Measurements from ENCODE around the gene SMC1B. TPM values are rescaled to one million over a fixed set of nuclear protein-coding genes. Genes with fewer than 3 reads are reported as not detected.

The SMC1B gene
- total and polyA plus RNA-seq, 4 donors = 0.01 to 0.04 TPM; not detected in 2

GRCh38 chr22:45446216-45446615 lies 32.8 kb upstream of the SMC1B start:
- H3K27ac ChIP-seq (ENCODE audit: low read depth in 1 of 2, low read length in 1 of 2) = no peak overlapping the region
- H3K9me3 ChIP-seq (ENCODE audit: control insufficient read depth in 4 of 4, insufficient read depth in 3 of 4, low read length in 3 of 4) = peaks cover 0 to 2% (median 0%) of the 10 kb centered on the region in 4 donors
- no peak overlapping the region for H3K9ac ChIP-seq (ENCODE audit: insufficient read depth in 1 of 2, low read length in 2 of 2)
- H3K4me3 ChIP-seq = no peak overlapping the region
- H3K27me3 ChIP-seq (ENCODE audit: control insufficient read depth in 3 of 3, insufficient read depth in 3 of 3, low read length in 2 of 3) = no peaks in the 10 kb centered on the region
- DNase-seq (no peak), ATAC-seq (ENCODE audit: insufficient read depth, low FRiP score) (no peak)
- WGBS, 2 donors = 87 to 88% methylated on average over 5 of the region's 5 CpGs
- TF ChIP-seq, protein P1, sequence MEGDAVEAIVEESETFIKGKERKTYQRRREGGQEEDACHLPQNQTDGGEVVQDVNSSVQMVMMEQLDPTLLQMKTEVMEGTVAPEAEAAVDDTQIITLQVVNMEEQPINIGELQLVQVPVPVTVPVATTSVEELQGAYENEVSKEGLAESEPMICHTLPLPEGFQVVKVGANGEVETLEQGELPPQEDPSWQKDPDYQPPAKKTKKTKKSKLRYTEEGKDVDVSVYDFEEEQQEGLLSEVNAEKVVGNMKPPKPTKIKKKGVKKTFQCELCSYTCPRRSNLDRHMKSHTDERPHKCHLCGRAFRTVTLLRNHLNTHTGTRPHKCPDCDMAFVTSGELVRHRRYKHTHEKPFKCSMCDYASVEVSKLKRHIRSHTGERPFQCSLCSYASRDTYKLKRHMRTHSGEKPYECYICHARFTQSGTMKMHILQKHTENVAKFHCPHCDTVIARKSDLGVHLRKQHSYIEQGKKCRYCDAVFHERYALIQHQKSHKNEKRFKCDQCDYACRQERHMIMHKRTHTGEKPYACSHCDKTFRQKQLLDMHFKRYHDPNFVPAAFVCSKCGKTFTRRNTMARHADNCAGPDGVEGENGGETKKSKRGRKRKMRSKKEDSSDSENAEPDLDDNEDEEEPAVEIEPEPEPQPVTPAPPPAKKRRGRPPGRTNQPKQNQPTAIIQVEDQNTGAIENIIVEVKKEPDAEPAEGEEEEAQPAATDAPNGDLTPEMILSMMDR (IDR thresholded peaks at IDR 0.05; ENCODE audit: control extremely low read depth, extremely low read depth) = no peak
- H3K4me1 ChIP-seq (ENCODE audit: control insufficient read depth in 5 of 5, insufficient read depth in 5 of 5, low read length in 5 of 5) = peaks cover 0 to 28% (median 9%) of the 10 kb centered on the region in 5 donors
- H3K36me3 ChIP-seq (ENCODE audit: control insufficient read depth in 4 of 4, insufficient read depth in 4 of 4, low read length in 4 of 4) = no peaks in the 10 kb centered on the region

DNA sequence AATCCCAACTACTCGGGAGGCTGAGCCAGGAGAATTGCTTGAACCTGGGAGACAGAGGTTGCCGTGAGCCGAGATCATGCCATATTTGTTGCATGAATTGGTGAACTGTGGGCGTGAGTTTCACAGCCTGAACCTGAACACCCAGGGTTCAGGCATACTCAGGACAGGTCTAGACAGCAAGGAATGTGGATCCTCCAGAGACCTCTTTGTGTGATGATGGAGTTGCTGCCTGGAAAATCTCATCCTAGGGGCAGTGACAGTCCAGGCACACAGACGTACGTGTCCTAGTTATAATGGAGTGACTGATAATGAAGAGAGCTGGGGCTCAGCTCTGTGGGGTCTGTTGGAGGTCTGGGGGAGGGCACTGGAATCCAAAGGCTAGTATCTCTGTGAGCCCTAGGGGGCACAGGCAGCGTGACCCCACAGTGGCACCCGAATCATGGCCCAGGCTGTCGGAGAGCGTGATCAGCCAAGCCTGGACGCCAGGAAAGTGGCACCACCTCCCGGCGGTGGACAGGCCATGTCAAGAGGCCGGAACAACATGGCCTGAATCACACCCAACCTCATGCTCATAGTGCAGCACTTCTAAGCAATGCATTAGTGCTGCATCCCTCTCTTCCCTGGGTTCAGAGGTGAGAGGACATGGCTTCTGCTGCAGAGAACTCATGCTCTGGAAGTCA lies 31.8 kb upstream of the SMC1B start:
- peaks cover 0 to 2% (median 0%) of the 10 kb centered on the region in 4 donors for H3K9me3 ChIP-seq (ENCODE audit: control insufficient read depth in 4 of 4, insufficient read depth in 3 of 4, low read length in 3 of 4)
- peaks cover 0 to 25% (median 5%) of the 10 kb centered on the region in 5 donors for H3K4me1 ChIP-seq (ENCODE audit: control insufficient read depth in 5 of 5, insufficient read depth in 5 of 5, low read length in 5 of 5)
- no peak overlapping the region for H3K9ac ChIP-seq (ENCODE audit: insufficient read depth in 1 of 2, low read length in 2 of 2)
- no peak for ATAC-seq (ENCODE audit: insufficient read depth, low FRiP score)
- 87 to 88% methylated on average over 14 of the region's 14 CpGs for WGBS, 2 donors
- DNase-seq = no peak
- H3K27ac ChIP-seq (ENCODE audit: low read depth in 1 of 2, low read length in 1 of 2) = no peak overlapping the region
- no peaks in the 10 kb centered on the region for H3K27me3 ChIP-seq (ENCODE audit: control insufficient read depth in 3 of 3, insufficient read depth in 3 of 3, low read length in 2 of 3)
- no peak overlapping the region for H3K4me3 ChIP-seq
- TF ChIP-seq, protein P1 (IDR thresholded peaks at IDR 0.05; ENCODE audit: control extremely low read depth, extremely low read depth) = no peak
- H3K36me3 ChIP-seq (ENCODE audit: control insufficient read depth in 4 of 4, insufficient read depth in 4 of 4, low read length in 4 of 4) = no peaks in the 10 kb centered on the region

DNA sequence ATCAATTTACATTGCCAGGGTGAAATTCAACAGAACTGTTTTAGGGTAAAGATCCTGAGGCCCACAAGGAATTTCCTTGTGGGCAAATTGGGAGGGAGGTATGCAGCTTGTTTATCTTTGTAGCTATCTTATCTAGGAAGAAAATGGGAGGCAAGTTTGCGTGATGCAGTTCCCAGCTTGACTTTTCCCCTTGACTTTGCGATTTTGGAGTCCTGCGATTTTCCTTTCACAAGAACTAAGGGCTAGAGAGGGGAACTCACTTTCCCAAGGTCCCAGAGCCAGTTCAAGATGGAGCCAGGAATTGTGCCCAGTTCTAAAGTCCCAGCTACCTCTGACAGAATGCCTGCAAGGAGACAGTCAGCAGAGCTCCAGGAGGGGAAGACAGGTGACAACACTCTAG lies 30.8 kb upstream of the SMC1B start:
- no peak for DNase-seq
- H3K9me3 ChIP-seq (ENCODE audit: control insufficient read depth in 4 of 4, insufficient read depth in 3 of 4, low read length in 3 of 4) = peaks cover 0 to 2% (median 0%) of the 10 kb centered on the region in 4 donors
- H3K27ac ChIP-seq (ENCODE audit: low read depth in 1 of 2, low read length in 1 of 2) = no peak overlapping the region
- WGBS, 2 donors = 89 to 95% methylated on average over 3 of the region's 3 CpGs
- peaks cover 0 to 20% (median 4%) of the 10 kb centered on the region in 5 donors for H3K4me1 ChIP-seq (ENCODE audit: control insufficient read depth in 5 of 5, insufficient read depth in 5 of 5, low read length in 5 of 5)
- TF ChIP-seq, protein P1 (IDR thresholded peaks at IDR 0.05; ENCODE audit: control extremely low read depth, extremely low read depth) = no peak
- H3K36me3 ChIP-seq (ENCODE audit: control insufficient read depth in 4 of 4, insufficient read depth in 4 of 4, low read length in 4 of 4) = no peaks in the 10 kb centered on the region
- no peaks in the 10 kb centered on the region for H3K27me3 ChIP-seq (ENCODE audit: control insufficient read depth in 3 of 3, insufficient read depth in 3 of 3, low read length in 2 of 3)
- H3K9ac ChIP-seq (ENCODE audit: insufficient read depth in 1 of 2, low read length in 2 of 2) = no peak overlapping the region
- no peak overlapping the region for H3K4me3 ChIP-seq
- ATAC-seq (ENCODE audit: insufficient read depth, low FRiP score) = no peak

Measured in lung (tissue), 12 donors.